Loucy (cell line): ENCODE results near the gene NFATC4.

Experiments
- EZH2phosphoT487 ChIP-seq: fragments of 200-600 bp; IDR thresholded peaks from 2 replicates; pipeline ENCODE4 v1.6.1; 2018; ENCODE audit warnings: antibody characterized with exemption, mild to moderate bottlenecking, moderate library complexity, borderline replicate concordance
- TF ChIP-seq, protein P1 (sequence below): fragments of 200-600 bp; sonication (generic); conservative IDR thresholded peaks from 2 replicates; pipeline ENCODE4 v1.5.1; 2014; ENCODE audit warnings: mild to moderate bottlenecking, antibody characterized with exemption, low read length

DNA sequence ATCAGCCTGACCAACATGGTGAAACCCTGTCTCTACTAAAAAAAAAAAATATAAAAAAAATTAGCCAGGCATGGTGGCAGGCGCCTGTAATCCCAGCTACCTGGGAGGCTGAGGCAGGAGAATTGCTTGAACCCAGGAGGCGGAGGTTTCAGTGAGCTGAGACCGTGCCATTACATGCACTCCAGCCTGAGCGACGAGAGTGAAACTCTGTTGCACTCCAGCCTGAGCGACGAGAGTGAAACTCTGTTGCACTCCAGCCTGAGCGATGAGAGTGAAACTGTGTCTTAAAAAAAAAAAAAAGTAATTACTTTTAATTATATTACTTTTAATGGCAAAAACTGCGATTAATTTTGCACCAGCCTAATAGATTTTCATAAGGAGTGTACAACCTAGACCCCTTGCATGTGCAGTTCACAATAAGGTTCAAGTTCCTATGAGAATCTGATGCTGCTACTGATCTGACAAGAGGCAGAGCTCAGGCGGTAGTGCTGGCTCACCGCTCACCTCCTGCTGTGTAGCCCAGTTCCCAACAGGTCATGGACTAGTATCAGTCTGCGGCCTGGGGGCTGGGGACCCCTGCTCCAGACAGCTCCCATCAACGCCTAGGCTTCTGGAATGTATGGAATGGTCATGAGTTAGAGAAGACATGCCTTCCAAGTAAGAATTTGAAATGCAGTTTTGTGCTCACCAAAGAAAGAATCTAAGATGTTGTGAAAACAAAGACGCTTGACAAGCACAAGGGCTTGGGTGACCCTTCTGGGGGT lies 46.6 kb upstream of the NFATC4 start:
- TF ChIP-seq, protein P1, sequence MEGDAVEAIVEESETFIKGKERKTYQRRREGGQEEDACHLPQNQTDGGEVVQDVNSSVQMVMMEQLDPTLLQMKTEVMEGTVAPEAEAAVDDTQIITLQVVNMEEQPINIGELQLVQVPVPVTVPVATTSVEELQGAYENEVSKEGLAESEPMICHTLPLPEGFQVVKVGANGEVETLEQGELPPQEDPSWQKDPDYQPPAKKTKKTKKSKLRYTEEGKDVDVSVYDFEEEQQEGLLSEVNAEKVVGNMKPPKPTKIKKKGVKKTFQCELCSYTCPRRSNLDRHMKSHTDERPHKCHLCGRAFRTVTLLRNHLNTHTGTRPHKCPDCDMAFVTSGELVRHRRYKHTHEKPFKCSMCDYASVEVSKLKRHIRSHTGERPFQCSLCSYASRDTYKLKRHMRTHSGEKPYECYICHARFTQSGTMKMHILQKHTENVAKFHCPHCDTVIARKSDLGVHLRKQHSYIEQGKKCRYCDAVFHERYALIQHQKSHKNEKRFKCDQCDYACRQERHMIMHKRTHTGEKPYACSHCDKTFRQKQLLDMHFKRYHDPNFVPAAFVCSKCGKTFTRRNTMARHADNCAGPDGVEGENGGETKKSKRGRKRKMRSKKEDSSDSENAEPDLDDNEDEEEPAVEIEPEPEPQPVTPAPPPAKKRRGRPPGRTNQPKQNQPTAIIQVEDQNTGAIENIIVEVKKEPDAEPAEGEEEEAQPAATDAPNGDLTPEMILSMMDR: no peak
- TF ChIP-seq EZH2phosphoT487: no peak
